Stimulated activated CD4-positive, alpha-beta T cell treated with anti-CD3 and anti-CD28 coated beads, Interleukin-1b, Interleukin-23, amount 100 ng/mL, for 4 hours (primary cell): Measurements from ENCODE around the gene CHCHD6.

Experiments
- DNase-seq, 2 donors: peaks; one replicate each; pipeline ENCODE4 v3.0.0-alpha.2; 2020; ENCODE audit warnings: low read depth in 2 of 2

Gene CHCHD6

GRCh38 chr3:126859415-126860246, 155.6 kb downstream of the CHCHD6 start:
- DNase-seq, result no peak

GRCh38 chr3:126865736-126866135, 161.7 kb downstream of the CHCHD6 start:
- no peak for DNase-seq

- DNase-seq, result no peak
Observed at GRCh38 chr3:126866175-126866759, 162.2 kb downstream of the CHCHD6 start.

GRCh38 chr3:126867190-126867862, 163.3 kb downstream of the CHCHD6 start:
- DNase-seq, result no peak

- DNase-seq, result no peak
Observed at GRCh38 chr3:126867863-126868200, 163.8 kb downstream of the CHCHD6 start.

- DNase-seq, result no peak
Observed at GRCh38 chr3:126870608-126871210, 166.7 kb downstream of the CHCHD6 start.

GRCh38 chr3:126872701-126873342, 168.8 kb downstream of the CHCHD6 start:
- no peak for DNase-seq

GRCh38 chr3:126873416-126873815, 169.4 kb downstream of the CHCHD6 start:
- no peak for DNase-seq

GRCh38 chr3:126878664-126879063, 174.6 kb downstream of the CHCHD6 start:
- no peak for DNase-seq

GRCh38 chr3:126880901-126881300, 176.9 kb downstream of the CHCHD6 start:
- DNase-seq, result no peak

GRCh38 chr3:126881861-126882260, 177.8 kb downstream of the CHCHD6 start:
- DNase-seq, result no peak

- no peak for DNase-seq
Observed at GRCh38 chr3:126883241-126883640, 179.2 kb downstream of the CHCHD6 start.

- DNase-seq, result no peak
Observed at GRCh38 chr3:126885425-126885824, 181.4 kb downstream of the CHCHD6 start.

- no peak for DNase-seq
Observed at GRCh38 chr3:126886217-126886616, 182.2 kb downstream of the CHCHD6 start.

GRCh38 chr3:126887686-126888085, 183.6 kb downstream of the CHCHD6 start:
- no peak for DNase-seq

GRCh38 chr3:126888186-126888760, 184.2 kb downstream of the CHCHD6 start:
- no peak for DNase-seq

- no peak for DNase-seq
Observed at GRCh38 chr3:126889276-126890201, 185.5 kb downstream of the CHCHD6 start.

- no peak for DNase-seq
Observed at GRCh38 chr3:126891141-126891540, 187.1 kb downstream of the CHCHD6 start.

- DNase-seq, result no peak
Observed at GRCh38 chr3:126891791-126892190, 187.8 kb downstream of the CHCHD6 start.

GRCh38 chr3:126893651-126894050, 189.6 kb downstream of the CHCHD6 start:
- no peak for DNase-seq

GRCh38 chr3:126894475-126894874, 190.4 kb downstream of the CHCHD6 start:
- no peak for DNase-seq
